CD14-positive monocyte (primary cell): Measurements from ENCODE around the gene IRF9. TPM values are rescaled to one million over a fixed set of nuclear protein-coding genes. Genes with fewer than 3 reads are reported as not detected.
A peak's percentile ranks its signal among the peaks of the same experiment; 100 is the strongest.

ENCODE experiments used
- DNase-seq, 3 donors: peaks; one replicate each; pipeline ENCODE4 v3.0.0-alpha.2; 2011 to 2022
- H2AFZ ChIP-seq: 2 replicates; pipeline ENCODE4 v1.6.0; 2012; ENCODE audit warnings: mild to moderate bottlenecking, low read depth, low read length, inconsistent platforms; ENCODE audit not compliant: insufficient read depth, poor library complexity, severe bottlenecking
- H3K27ac ChIP-seq, 2 donors: 1 replicate in 1 of 2; 2 replicates in 1 of 2; pipeline ENCODE4 v1.5.1; 2012 to 2013; ENCODE audit warnings: low read length in 2 of 2, control low read depth in 1 of 2, inconsistent platforms in 1 of 2, low read depth in 1 of 2, mild to moderate bottlenecking in 1 of 2
- H3K27me3 ChIP-seq, 2 donors: one replicate each; pipeline versions ENCODE4 v1.6.0 to v1.6.1; 2011 to 2013; ENCODE audit warnings: low read length in 2 of 2; ENCODE audit not compliant: control insufficient read depth in 2 of 2, insufficient read depth in 2 of 2
- H3K36me3 ChIP-seq, 2 donors: replicated peaks in 1 of 2; 1 replicate in 1 of 2; 2 replicates in 1 of 2; pipeline versions ENCODE4 v1.5.1 to v1.6.1; 2012 to 2013; ENCODE audit warnings: low read length in 2 of 2, control low read depth in 1 of 2, inconsistent platforms in 1 of 2, mild to moderate bottlenecking in 1 of 2; ENCODE audit not compliant: insufficient read depth in 2 of 2, control insufficient read depth in 1 of 2
- H3K4me1 ChIP-seq, 2 donors: 1 replicate in 1 of 2; 2 replicates in 1 of 2; pipeline versions ENCODE4 v1.5.1 to v1.6.1; 2012 to 2013; ENCODE audit warnings: low read length in 2 of 2, control low read depth in 1 of 2, inconsistent platforms in 1 of 2, mild to moderate bottlenecking in 1 of 2, moderate library complexity in 1 of 2; ENCODE audit not compliant: insufficient read depth in 2 of 2, control insufficient read depth in 1 of 2
- H3K4me2 ChIP-seq: replicated peaks from 2 replicates; pipeline ENCODE3; 2012; ENCODE audit warnings: low read length, moderate library complexity, mild to moderate bottlenecking; ENCODE audit not compliant: poor library complexity, severe bottlenecking; ENCODE audit errors: extremely low read depth
- H3K4me3 ChIP-seq, 3 experiments: fragments of 200-600 bp in 1 of 3; sonication (generic) in 1 of 3; replicated peaks in 1 of 3; 1 replicate in 2 of 3; 2 replicates in 1 of 3; pipeline ENCODE4 v1.5.1; 2011 to 2013; ENCODE audit warnings: low read length in 3 of 3, mild to moderate bottlenecking in 3 of 3, control low read depth in 2 of 3, low read depth in 2 of 3, inconsistent platforms in 1 of 3, moderate library complexity in 1 of 3
- H3K79me2 ChIP-seq: 2 replicates; pipeline ENCODE4 v1.6.0; 2012; ENCODE audit warnings: mild to moderate bottlenecking, control low read depth, inconsistent platforms, low read length, moderate library complexity; ENCODE audit not compliant: insufficient read depth
- H3K9ac ChIP-seq: 2 replicates; pipeline ENCODE4 v1.6.0; 2017; ENCODE audit warnings: low read length, mild to moderate bottlenecking; ENCODE audit not compliant: insufficient read depth, poor library complexity, severe bottlenecking
- H3K9me3 ChIP-seq, 2 donors: replicated peaks in 1 of 2; 1 replicate in 1 of 2; 2 replicates in 1 of 2; pipeline versions ENCODE4 v1.5.1 to v1.6.1; 2012 to 2013; ENCODE audit warnings: low read length in 2 of 2, control low read depth in 1 of 2; ENCODE audit not compliant: control insufficient read depth in 1 of 2, insufficient read depth in 1 of 2
- H4K20me1 ChIP-seq: 2 replicates; pipeline ENCODE4 v1.6.0; 2012; ENCODE audit warnings: mild to moderate bottlenecking, low read length, control low read depth, moderate library complexity; ENCODE audit not compliant: insufficient read depth
- H3K27ac Mint-ChIP-seq, 7 donors: one replicate each; pipeline ENCODE4 v1.8.0; 2020; ENCODE audit warnings: mild to moderate bottlenecking in 7 of 7, mixed read lengths in 7 of 7, moderate library complexity in 6 of 7, inconsistent platforms in 2 of 7
- H3K27me3 Mint-ChIP-seq, 3 donors: one replicate each; pipeline ENCODE4 v1.8.0; 2021 to 2022; ENCODE audit warnings: low read depth in 3 of 3, mild to moderate bottlenecking in 3 of 3, mixed read lengths in 3 of 3, moderate library complexity in 3 of 3, inconsistent platforms in 1 of 3
- H3K36me3 Mint-ChIP-seq, 2 donors: one replicate each; pipeline ENCODE4 v1.8.0; 2020; ENCODE audit warnings: mixed read lengths in 2 of 2, inconsistent platforms in 1 of 2, mild to moderate bottlenecking in 1 of 2
- H3K4me1 Mint-ChIP-seq: one replicate; pipeline ENCODE4 v1.8.0; 2020; ENCODE audit warnings: mild to moderate bottlenecking, mixed read lengths
- H3K4me3 Mint-ChIP-seq, 2 donors: one replicate each; pipeline ENCODE4 v1.8.0; 2020; ENCODE audit warnings: mild to moderate bottlenecking in 2 of 2, mixed read lengths in 2 of 2, moderate library complexity in 1 of 2
- H3K9me3 Mint-ChIP-seq, 7 donors: one replicate each; pipeline ENCODE4 v1.8.0; 2020 to 2022; ENCODE audit warnings: mixed read lengths in 7 of 7, mild to moderate bottlenecking in 6 of 7, moderate library complexity in 6 of 7, inconsistent platforms in 2 of 7
- WGBS: methylation state at CpG from one replicate; pipeline ENCODE4 v1.1.5; 2013; ENCODE audit warnings: missing lambda C conversion rate; ENCODE audit not compliant: insufficient coverage; 5-methylcytosine and 5-hydroxymethylcytosine counted together
- intact Hi-C, 2 donors: fragments of 100-400 bp; cut with micrococcal nuclease; formaldehyde crosslinking; loops; one replicate each; pipeline versions ENCODE4 v1.15.0 to v1.15.1; 2023
- polyA plus RNA-seq, 3 donors: library from polyadenylated mRNA; depleted of rRNA in 1 of 3; unstranded in 2 of 3; stranded (reverse) in 1 of 3; fragments of 300-500 nt in 2 of 3; fragments of >200 nt in 1 of 3; fragmentation: Illumina TruSeq in 2 of 3; gene quantifications; 1 replicate in 2 of 3; 2 replicates in 1 of 3; pipeline ENCODE4 v1.2.3, GENCODE V29; 2012 to 2021
- TF ChIP-seq, protein P1 (sequence below): fragments of 200-600 bp; IDR thresholded peaks from one replicate; pipeline ENCODE4 v1.8.0; 2022; ENCODE audit warnings: antibody characterized with exemption, mild to moderate bottlenecking

Gene IRF9
- polyA plus RNA-seq, 3 donors, result 44.7 to 208 (median 56.0) TPM

DNA sequence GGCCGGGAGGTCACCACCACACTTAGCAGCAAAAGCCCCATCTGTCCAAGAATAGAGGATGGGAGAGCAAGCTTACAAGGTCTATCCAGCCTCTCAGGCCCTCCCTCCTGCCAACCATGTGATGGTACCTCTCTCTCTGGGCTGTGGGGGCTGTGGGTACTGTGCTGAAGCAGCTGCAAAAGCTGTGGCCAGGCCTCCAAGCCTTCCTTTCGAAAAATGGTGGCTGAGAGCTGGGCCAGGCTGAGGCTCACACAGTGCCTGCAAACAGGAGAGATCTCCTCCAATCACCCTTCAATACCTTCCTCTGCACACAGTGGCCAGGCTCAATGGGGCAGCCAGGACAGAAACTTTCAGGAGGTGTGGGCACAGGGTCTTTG is 26.5 kb downstream of the IRF9 start:
- no peak overlapping the region for H3K27ac ChIP-seq
- H2AFZ ChIP-seq, result peak overlapping the region; percentile 79
- DNase-seq, result no peak
- peaks cover 14% of the 10 kb centered on the region for H3K79me2 ChIP-seq
- Mint-ChIP-seq H3K27me3 (peaks cover 0 to 3% (median 1%) of the 10 kb centered on the region in 3 donors), H3K27ac (peak overlapping the region in 2 of 7 donors; percentile 41 to 95), H3K36me3 (peaks cover 51 to 67% of the 10 kb centered on the region in 2 donors), H3K4me3 (peak overlapping the region in 1 of 2 donors; percentile 83), H3K9me3 (no peaks in the 10 kb centered on the region), H3K4me1 (peaks cover 25% of the 10 kb centered on the region)
- H3K9ac ChIP-seq, result no peak overlapping the region
- peaks cover 25 to 64% of the 10 kb centered on the region in 2 donors for H3K36me3 ChIP-seq
- no peaks in the 10 kb centered on the region for H4K20me1 ChIP-seq
- peak overlapping the region; percentile 97 for H3K4me2 ChIP-seq
- TF ChIP-seq, protein P1, sequence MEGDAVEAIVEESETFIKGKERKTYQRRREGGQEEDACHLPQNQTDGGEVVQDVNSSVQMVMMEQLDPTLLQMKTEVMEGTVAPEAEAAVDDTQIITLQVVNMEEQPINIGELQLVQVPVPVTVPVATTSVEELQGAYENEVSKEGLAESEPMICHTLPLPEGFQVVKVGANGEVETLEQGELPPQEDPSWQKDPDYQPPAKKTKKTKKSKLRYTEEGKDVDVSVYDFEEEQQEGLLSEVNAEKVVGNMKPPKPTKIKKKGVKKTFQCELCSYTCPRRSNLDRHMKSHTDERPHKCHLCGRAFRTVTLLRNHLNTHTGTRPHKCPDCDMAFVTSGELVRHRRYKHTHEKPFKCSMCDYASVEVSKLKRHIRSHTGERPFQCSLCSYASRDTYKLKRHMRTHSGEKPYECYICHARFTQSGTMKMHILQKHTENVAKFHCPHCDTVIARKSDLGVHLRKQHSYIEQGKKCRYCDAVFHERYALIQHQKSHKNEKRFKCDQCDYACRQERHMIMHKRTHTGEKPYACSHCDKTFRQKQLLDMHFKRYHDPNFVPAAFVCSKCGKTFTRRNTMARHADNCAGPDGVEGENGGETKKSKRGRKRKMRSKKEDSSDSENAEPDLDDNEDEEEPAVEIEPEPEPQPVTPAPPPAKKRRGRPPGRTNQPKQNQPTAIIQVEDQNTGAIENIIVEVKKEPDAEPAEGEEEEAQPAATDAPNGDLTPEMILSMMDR, result no peak
- no CpG with 5 or more reads among the region's 2 CpGs for WGBS
- H3K4me3 ChIP-seq, result peak overlapping the region in 1 of 3 experiments; percentile 79
- H3K4me1 ChIP-seq, result peaks cover 18 to 21% of the 10 kb centered on the region in 2 donors
- no peaks in the 10 kb centered on the region for H3K27me3 ChIP-seq
- intact Hi-C loops, result no loop called here
- no peaks in the 10 kb centered on the region for H3K9me3 ChIP-seq

DNA sequence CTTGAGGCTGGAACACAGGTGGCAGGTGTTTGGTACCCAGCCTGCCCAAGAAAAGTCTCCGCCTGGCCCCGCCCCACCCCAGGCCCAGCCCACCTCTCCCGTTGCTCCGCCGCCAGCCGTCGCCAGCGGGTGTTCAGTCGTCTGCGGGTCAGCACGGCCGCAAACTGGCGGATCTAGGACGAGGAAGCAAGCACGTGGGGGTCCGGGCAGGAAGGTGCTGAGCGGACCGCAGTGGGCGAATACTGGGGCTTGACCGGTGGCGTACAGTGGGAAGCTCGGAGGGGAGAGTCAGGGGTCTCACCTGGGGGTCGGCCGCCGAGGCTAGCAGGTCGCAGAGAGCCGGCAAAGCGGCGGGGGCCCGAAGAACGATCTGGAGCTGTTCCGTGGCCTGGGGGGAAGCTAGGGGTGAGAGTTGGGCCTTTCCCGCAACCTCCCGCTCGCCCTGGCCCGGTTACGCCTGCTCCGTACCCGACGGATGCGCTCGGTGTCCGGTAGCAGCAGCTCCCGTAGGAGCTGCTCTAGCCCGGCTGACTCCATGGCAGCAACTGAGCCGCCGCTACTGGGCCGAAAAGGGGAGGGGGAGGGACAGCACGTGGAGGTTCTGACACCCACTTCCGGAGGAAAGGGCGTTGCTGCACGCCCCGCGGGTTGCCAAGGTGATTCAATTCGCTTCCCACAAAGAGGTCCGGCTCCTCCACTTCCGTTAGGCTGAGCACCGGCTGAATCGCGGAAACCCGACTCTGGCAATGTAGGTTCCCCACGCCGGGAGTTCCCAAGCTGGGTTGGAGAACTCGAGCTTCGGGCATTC is 27.4 kb downstream of the IRF9 start, which contains the start of gene IPO4:
Gene IPO4, minus strand, starts transcription at position 566 of the 808 bp plus-strand sequence. Its CDS starts 29 bp downstream, at position 537.
- Histone ChIP-seq H2AFZ (peak within 1 kb of the TSS; percentile 79), H3K4me2 (peak within 1 kb of the TSS; percentile 97), H3K27me3 (no peaks in the 10 kb centered on the region), H3K36me3 (peaks cover 23 to 61% of the 10 kb centered on the region in 2 donors), H3K27ac (peak within 1 kb of the TSS; percentile 40 to 55), H3K4me3 (peak within 1 kb of the TSS; percentile 34 to 79 (median 62)), H3K9me3 (no peaks in the 10 kb centered on the region), H3K79me2 (peaks cover 16% of the 10 kb centered on the region), H3K4me1 (peaks cover 18 to 21% of the 10 kb centered on the region in 2 donors), H4K20me1 (no peaks in the 10 kb centered on the region), H3K9ac (peak within 1 kb of the TSS; percentile 60)
- H3K27me3 Mint-ChIP-seq, result peaks cover 0 to 3% (median 1%) of the 10 kb centered on the region in 3 donors
- DNase-seq, result peak; percentile 97 to 99 (median 98)
- H3K4me3 Mint-ChIP-seq, result peak within 1 kb of the TSS; percentile 83 to 88
- H3K27ac Mint-ChIP-seq, result peak within 1 kb of the TSS; percentile 69 to 95 (median 88)
- intact Hi-C loops, result no loop called here
- H3K9me3 Mint-ChIP-seq, result no peaks in the 10 kb centered on the region
- H3K4me1 Mint-ChIP-seq, result peaks cover 27% of the 10 kb centered on the region
- WGBS, result under 1% methylated on average over 63 of the region's 65 CpGs
- TF ChIP-seq, protein P1, result no peak
- peaks cover 51 to 65% of the 10 kb centered on the region in 2 donors for H3K36me3 Mint-ChIP-seq
